Activated naive CD4-positive, alpha-beta T cell treated with anti-CD3 and anti-CD28 coated beads for 36 hours (primary cell): ENCODE results near the gene ANO7. TPM values are rescaled to one million over a fixed set of nuclear protein-coding genes. Genes with fewer than 3 reads are reported as not detected.

ENCODE experiments used
- CTCF ChIA-PET: fragments of 350-600 bp; sonication (Branson Sonifier 250); formaldehyde crosslinking; loops from one replicate; lab custom pipeline; 2021; ENCODE audit warnings: antibody characterized with exemption; lab: Charles Lee
- DNase-seq: peaks from one replicate; pipeline ENCODE4 v3.0.0-alpha.2; 2020
- H3K27ac Mint-ChIP-seq: one replicate; pipeline ENCODE4 v1.8.0; 2021; ENCODE audit warnings: mild to moderate bottlenecking, mixed read lengths
- H3K27me3 Mint-ChIP-seq: one replicate; pipeline ENCODE4 v1.8.0; 2021; ENCODE audit warnings: low read depth, mixed read lengths
- H3K36me3 Mint-ChIP-seq: one replicate; pipeline ENCODE4 v1.8.0; 2021; ENCODE audit warnings: low read depth, mixed read lengths
- H3K4me1 Mint-ChIP-seq: one replicate; pipeline ENCODE4 v1.8.0; 2021; ENCODE audit warnings: low read depth, mixed read lengths
- H3K4me3 Mint-ChIP-seq: one replicate; pipeline ENCODE4 v1.8.0; 2021; ENCODE audit warnings: mild to moderate bottlenecking, moderate library complexity, mixed read lengths
- H3K9me3 Mint-ChIP-seq: one replicate; pipeline ENCODE4 v1.8.0; 2021; ENCODE audit warnings: mixed read lengths
- intact Hi-C: fragments of 100-400 bp; cut with micrococcal nuclease; formaldehyde crosslinking; loops from one replicate; pipeline ENCODE4 v1.15.1; 2023
- total RNA-seq, 2 experiments: library from RNA; stranded (reverse); gene quantifications; one replicate each; pipeline ENCODE4 v1.2.3, GENCODE V29; 2021

The ANO7 gene
- total RNA-seq, 2 experiments from 2014 or later = 0.57 TPM

- Mint-ChIP-seq H3K9me3 (no peaks in the 10 kb centered on the region), H3K36me3 (peaks cover 10% of the 10 kb centered on the region), H3K27me3 (no peaks in the 10 kb centered on the region), H3K4me3 (no peak overlapping the region), H3K27ac (no peak overlapping the region), H3K4me1 (peaks cover 32% of the 10 kb centered on the region)
- CTCF ChIA-PET = interaction anchor here (0.8 kb wide), 1 partner anchor 25 kb away, joined by 3 read pairs; no protein-coding TSS in a partner anchor
- intact Hi-C loops = loop anchor here (2.0 kb wide), 1 partner anchor 31 kb away; no protein-coding TSS in a partner anchor
- DNase-seq = no peak
Measured at GRCh38 chr2:241269707-241270520, 81.4 kb downstream of the ANO7 start.

GRCh38 chr2:241270531-241270930 lies 82.1 kb downstream of the ANO7 start:
- intact Hi-C loops = loop anchor here (2.0 kb wide), 1 partner anchor 30 kb away; no protein-coding TSS in a partner anchor

GRCh38 chr2:241271706-241272302 lies 83.3 kb downstream of the ANO7 start:
- intact Hi-C loops = loop anchor here (2.0 kb wide), 2 partner anchors 29 to 43 kb away; partner anchors contain the start of genes HDLBP and SEPTIN2
- Mint-ChIP-seq H3K27me3 (no peaks in the 10 kb centered on the region), H3K4me1 (peaks cover 32% of the 10 kb centered on the region), H3K36me3 (peaks cover 14% of the 10 kb centered on the region), H3K27ac (peak overlapping the region; percentile 64), H3K9me3 (peaks cover 9% of the 10 kb centered on the region), H3K4me3 (peak overlapping the region; percentile 81)
- CTCF ChIA-PET = no interaction called here
- DNase-seq = peak; percentile 54

More at GRCh38 chr2:241270531-241270930, 82.1 kb downstream of the ANO7 start:
- Mint-ChIP-seq H3K27ac (no peak overlapping the region), H3K4me1 (peaks cover 32% of the 10 kb centered on the region), H3K9me3 (peaks cover 6% of the 10 kb centered on the region), H3K36me3 (peaks cover 13% of the 10 kb centered on the region), H3K4me3 (no peak overlapping the region), H3K27me3 (no peaks in the 10 kb centered on the region)
- CTCF ChIA-PET = no interaction called here
- no peak for DNase-seq

- intact Hi-C loops = loop anchor here (2.0 kb wide), 1 partner anchor 42 kb away; the partner anchor contains the start of genes HDLBP and SEPTIN2
- Mint-ChIP-seq H3K27ac (no peak overlapping the region), H3K27me3 (no peaks in the 10 kb centered on the region), H3K9me3 (peaks cover 9% of the 10 kb centered on the region), H3K4me1 (peaks cover 32% of the 10 kb centered on the region), H3K4me3 (peak overlapping the region; percentile 65), H3K36me3 (peaks cover 14% of the 10 kb centered on the region)
- DNase-seq = peak; percentile 26
- CTCF ChIA-PET = no interaction called here
Measured at GRCh38 chr2:241272303-241273209, 84.1 kb downstream of the ANO7 start.

- Mint-ChIP-seq H3K9me3 (peaks cover 9% of the 10 kb centered on the region), H3K4me1 (peaks cover 32% of the 10 kb centered on the region), H3K36me3 (peaks cover 12% of the 10 kb centered on the region), H3K27me3 (no peaks in the 10 kb centered on the region), H3K4me3 (peak overlapping the region; percentile 65), H3K27ac (no peak overlapping the region)
- DNase-seq = no peak
- intact Hi-C loops = loop anchor here (2.0 kb wide), 1 partner anchor 41 kb away; the partner anchor contains the start of genes HDLBP and SEPTIN2
- CTCF ChIA-PET = no interaction called here
Measured at GRCh38 chr2:241273210-241274020, 84.9 kb downstream of the ANO7 start.

- intact Hi-C loops = no loop called here
- CTCF ChIA-PET = no interaction called here
- peaks cover 9% of the 10 kb centered on the region for H3K9me3 Mint-ChIP-seq
- DNase-seq = no peak
- no peak overlapping the region for H3K27ac Mint-ChIP-seq
- peaks cover 12% of the 10 kb centered on the region for H3K36me3 Mint-ChIP-seq
- H3K27me3 Mint-ChIP-seq = no peaks in the 10 kb centered on the region
- H3K4me3 Mint-ChIP-seq = no peak overlapping the region
- peaks cover 30% of the 10 kb centered on the region for H3K4me1 Mint-ChIP-seq
Measured at GRCh38 chr2:241274127-241274526, 85.7 kb downstream of the ANO7 start.

Other genes starting within 250 kb of the ANO7 start
- gene SNED1, start 190.1 kb upstream of the ANO7 start, total RNA-seq = under 1 TPM; 0.35 to 0.60 TPM
- 10 to 100 TPM; 35.0 to 38.6 TPM for gene MTERF4, start 86.4 kb upstream of the ANO7 start, total RNA-seq
- 10 to 100 TPM; 71.5 to 72.0 TPM for gene PASK, start 39.2 kb upstream of the ANO7 start, total RNA-seq
- 10 to 100 TPM; 91.2 to 93.8 TPM for gene PPP1R7, start 38.2 kb upstream of the ANO7 start, total RNA-seq
- gene HDLBP, start 127.0 kb downstream of the ANO7 start, total RNA-seq = 100 to 1,000 TPM; 278 to 297 TPM
- 100 to 1,000 TPM; 216 to 227 TPM for gene SEPTIN2, start 127.2 kb downstream of the ANO7 start, total RNA-seq
- 10 to 100 TPM; 19.5 to 19.6 TPM for gene FARP2, start 167.6 kb downstream of the ANO7 start, total RNA-seq